Right lobe of liver (tissue), 4 donors: ENCODE data around the gene HPDL.

Source experiments
- POLR2A ChIP-seq: fragments of 450-650 bp; IDR thresholded peaks from one replicate; pipeline ENCODE4 v1.6.1; 2017; ENCODE audit warnings: antibody characterized with exemption, mild to moderate bottlenecking
- TF ChIP-seq, protein P1 (sequence below), 4 donors: fragments of 200-600 bp in 3 of 4; fragments of 450-650 bp in 1 of 4; IDR thresholded peaks; one replicate each; pipeline versions ENCODE4 v1.5.1 to v1.8.0; 2016 to 2022; ENCODE audit warnings: antibody characterized with exemption in 4 of 4, mild to moderate bottlenecking in 2 of 4
- donor health status: DM: no; HTN: no; CAD: no.
- donor health status: DM: no; HTN: no; CAD: no.
- donor health status: DM: no; HTN: yes; CAD: no.

DNA sequence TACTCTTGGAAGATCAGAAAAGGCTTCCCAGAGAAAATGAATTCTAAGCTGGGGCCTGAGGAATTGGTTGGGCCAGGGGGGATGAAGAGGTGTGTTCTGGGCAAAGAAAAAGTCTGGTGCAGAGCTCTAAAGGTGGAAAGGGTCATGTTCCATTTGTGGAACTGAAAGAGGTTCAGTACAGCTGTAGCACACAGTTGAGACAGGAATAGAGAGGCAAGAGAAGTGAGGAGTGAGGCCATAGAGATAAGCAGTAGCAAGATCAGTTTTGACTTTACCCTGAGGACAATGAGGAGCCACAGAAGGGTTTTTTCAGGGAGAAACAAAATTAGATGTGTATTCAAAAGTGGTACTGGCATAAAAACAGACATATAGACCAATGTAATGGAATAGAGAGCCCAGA, 43.9 kb downstream of the HPDL start:
- TF ChIP-seq, protein P1, sequence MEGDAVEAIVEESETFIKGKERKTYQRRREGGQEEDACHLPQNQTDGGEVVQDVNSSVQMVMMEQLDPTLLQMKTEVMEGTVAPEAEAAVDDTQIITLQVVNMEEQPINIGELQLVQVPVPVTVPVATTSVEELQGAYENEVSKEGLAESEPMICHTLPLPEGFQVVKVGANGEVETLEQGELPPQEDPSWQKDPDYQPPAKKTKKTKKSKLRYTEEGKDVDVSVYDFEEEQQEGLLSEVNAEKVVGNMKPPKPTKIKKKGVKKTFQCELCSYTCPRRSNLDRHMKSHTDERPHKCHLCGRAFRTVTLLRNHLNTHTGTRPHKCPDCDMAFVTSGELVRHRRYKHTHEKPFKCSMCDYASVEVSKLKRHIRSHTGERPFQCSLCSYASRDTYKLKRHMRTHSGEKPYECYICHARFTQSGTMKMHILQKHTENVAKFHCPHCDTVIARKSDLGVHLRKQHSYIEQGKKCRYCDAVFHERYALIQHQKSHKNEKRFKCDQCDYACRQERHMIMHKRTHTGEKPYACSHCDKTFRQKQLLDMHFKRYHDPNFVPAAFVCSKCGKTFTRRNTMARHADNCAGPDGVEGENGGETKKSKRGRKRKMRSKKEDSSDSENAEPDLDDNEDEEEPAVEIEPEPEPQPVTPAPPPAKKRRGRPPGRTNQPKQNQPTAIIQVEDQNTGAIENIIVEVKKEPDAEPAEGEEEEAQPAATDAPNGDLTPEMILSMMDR (IDR thresholded peaks at IDR 0.05): no peak
- no peak for TF ChIP-seq POLR2A
